ENCODE data around the gene DHRS7B.
"Not testable (repeated sequence)": the region's sequence is repeated elsewhere in the genome, so short reads cannot be mapped to it uniquely, and the experiment has no call there.

GRCh38 chr17:21144299-21144698 is 17.5 kb downstream of the DHRS7B start:
- TF ChIP-seq CTCF, EP300, POLR2A (IDR thresholded peaks at IDR 0.05): not testable (repeated sequence)

All from tibial nerve (tissue), 4 donors.